ENCODE data around the gene SNRPE.
"Not testable (repeated sequence)": the region's sequence is repeated elsewhere in the genome, so short reads cannot be mapped to it uniquely, and the experiment has no call there.

The SNRPE gene

GRCh38 chr1:203861379-203862184 is at the start of gene SNRPE:
Gene SNRPE (plus strand): TSS chr1:203861599. CDS start chr1:203861660, 61 bp downstream.
- DNase-seq (ENCODE audit: low read depth in 2 of 2), result peak; percentile 91 to 95

DNA sequence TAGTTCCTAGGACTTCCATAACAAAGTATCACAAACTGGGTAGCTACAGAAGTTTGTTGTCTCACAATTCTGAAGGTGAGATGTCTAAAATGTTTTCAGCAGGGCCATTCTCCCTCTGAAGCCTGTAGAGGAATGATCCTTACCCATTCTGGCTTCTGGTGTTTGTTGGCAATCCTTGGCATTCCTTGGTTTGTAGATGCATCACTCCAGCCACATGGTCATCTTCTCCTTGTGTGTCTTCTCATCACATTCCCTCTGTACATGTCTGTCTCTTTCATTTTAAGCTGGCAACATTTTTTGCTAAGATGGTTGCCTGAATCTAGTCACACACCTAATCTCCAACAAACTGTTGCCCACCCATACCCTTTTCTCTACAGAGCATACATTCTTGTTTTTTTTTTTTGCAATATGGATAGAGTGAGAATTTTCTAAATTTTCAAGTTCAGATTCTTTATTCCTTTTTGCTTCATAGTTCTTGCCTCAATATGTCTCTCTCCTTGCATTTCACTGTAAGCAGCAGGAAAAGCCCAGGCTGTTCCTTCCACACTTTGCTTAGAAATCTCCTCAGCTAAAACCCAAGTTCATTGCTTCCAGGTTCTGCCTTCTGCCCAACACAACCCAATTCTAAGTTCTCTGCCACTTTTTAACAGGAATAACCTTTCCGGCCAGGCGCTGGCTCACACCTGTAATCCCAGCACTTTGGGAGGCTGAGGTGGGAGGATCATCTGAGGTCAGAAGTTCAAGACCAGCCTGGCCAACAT is 47.6 kb upstream of the SNRPE start:
- no peak for DNase-seq (ENCODE audit: low read depth in 2 of 2)

GRCh38 chr1:203818399-203818798 is 43.0 kb upstream of the SNRPE start:
- no peak for DNase-seq (ENCODE audit: low read depth in 2 of 2)

DNA sequence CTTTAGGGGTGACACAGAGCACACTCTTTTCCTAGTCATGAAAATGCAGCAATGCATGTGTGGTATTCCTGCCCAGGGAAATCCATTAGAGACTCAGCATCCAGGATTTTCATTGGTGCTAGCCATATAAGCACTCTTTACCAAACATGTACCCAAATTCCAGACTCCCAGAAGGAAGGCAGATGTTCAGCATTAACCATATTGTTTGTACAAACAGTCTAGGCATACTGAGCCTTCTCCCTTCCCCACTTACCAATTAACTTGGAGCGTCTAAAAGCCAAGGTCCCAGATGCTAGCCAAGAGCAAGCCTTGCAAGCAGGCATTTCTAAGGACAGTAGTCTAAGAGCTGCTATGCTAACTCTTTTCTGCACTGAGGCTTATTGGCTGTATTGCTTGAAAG is 38.1 kb upstream of the SNRPE start:
- no peak for DNase-seq (ENCODE audit: low read depth in 2 of 2)

- no peak for DNase-seq (ENCODE audit: low read depth in 2 of 2)
Measured at GRCh38 chr1:203826175-203826574, 35.2 kb upstream of the SNRPE start.

- no peak for DNase-seq (ENCODE audit: low read depth in 2 of 2)
Measured at GRCh38 chr1:203828002-203828401, 33.4 kb upstream of the SNRPE start.

GRCh38 chr1:203828503-203828902 is 32.9 kb upstream of the SNRPE start:
- no peak for DNase-seq (ENCODE audit: low read depth in 2 of 2)

GRCh38 chr1:203829247-203829646 is 32.2 kb upstream of the SNRPE start:
- not testable (repeated sequence) for DNase-seq (ENCODE audit: low read depth in 2 of 2)

GRCh38 chr1:203835476-203835875 is 25.9 kb upstream of the SNRPE start:
- DNase-seq (ENCODE audit: low read depth in 2 of 2), result no peak

- no peak for DNase-seq (ENCODE audit: low read depth in 2 of 2)
Measured at GRCh38 chr1:203839081-203839480, 22.3 kb upstream of the SNRPE start.

GRCh38 chr1:203840208-203840808 is 21.1 kb upstream of the SNRPE start:
- DNase-seq (ENCODE audit: low read depth in 2 of 2), result no peak

GRCh38 chr1:203842559-203842876 is 18.9 kb upstream of the SNRPE start:
- no peak for DNase-seq (ENCODE audit: low read depth in 2 of 2)

- no peak for DNase-seq (ENCODE audit: low read depth in 2 of 2)
Measured at GRCh38 chr1:203843435-203843834, 18.0 kb upstream of the SNRPE start.

- DNase-seq (ENCODE audit: low read depth in 2 of 2), result not testable (repeated sequence)
Measured at GRCh38 chr1:203853112-203853511, 8.3 kb upstream of the SNRPE start.

- no peak for DNase-seq (ENCODE audit: low read depth in 2 of 2)
Measured at GRCh38 chr1:203858055-203858454, 3.3 kb upstream of the SNRPE start.

- no peak for DNase-seq (ENCODE audit: low read depth in 2 of 2)
Measured at GRCh38 chr1:203858975-203859374, 2.4 kb upstream of the SNRPE start.

GRCh38 chr1:203860396-203861025 is 888 bp upstream of the SNRPE start:
- no peak for DNase-seq (ENCODE audit: low read depth in 2 of 2)

DNA sequence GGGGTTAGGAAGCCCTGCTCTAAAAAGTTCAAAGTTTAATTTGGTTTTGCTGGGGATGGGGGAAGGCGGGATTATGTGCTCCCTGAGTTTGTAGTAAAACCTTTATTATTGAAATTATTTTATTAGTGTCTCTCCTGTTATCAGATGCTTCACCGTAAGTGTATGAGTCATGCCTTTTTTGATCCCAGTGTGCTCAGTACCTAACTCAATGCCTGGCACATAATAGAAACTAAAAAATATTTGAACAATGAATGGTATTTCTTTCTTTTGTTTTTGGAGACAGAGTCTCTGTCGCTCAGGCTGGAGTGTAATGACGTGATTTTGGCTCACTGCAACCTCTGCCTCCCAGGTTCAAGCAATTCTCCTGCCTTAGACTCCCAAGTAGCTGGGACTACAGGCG is 6.4 kb downstream of the SNRPE start:
- DNase-seq (ENCODE audit: low read depth in 2 of 2), result no peak

- DNase-seq (ENCODE audit: low read depth in 2 of 2), result no peak
Measured at GRCh38 chr1:203870245-203870644, 8.8 kb downstream of the SNRPE start.

- no peak for DNase-seq (ENCODE audit: low read depth in 2 of 2)
Measured at GRCh38 chr1:203871114-203871880, 9.9 kb downstream of the SNRPE start.

DNA sequence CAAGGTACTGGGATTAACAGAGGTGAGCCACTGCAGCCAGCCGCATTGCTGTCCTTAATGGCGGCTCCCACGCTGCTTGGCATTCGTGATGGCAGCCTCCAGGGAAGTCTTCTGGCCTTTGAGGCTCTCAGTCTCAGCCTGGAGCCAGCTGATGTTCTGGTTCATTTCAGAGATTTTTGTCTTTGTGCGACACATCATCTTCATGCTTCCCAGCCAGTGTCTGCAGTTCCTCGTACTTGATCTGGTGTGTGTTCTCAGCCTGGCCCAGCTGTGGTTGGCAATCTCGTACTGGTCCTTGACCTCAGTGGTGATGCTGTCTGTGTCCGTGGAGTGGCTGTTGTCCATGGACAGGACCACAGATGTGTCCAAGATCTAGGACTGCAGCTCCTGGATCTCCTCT is 11.7 kb downstream of the SNRPE start:
- DNase-seq (ENCODE audit: low read depth in 2 of 2), result no peak

DNA sequence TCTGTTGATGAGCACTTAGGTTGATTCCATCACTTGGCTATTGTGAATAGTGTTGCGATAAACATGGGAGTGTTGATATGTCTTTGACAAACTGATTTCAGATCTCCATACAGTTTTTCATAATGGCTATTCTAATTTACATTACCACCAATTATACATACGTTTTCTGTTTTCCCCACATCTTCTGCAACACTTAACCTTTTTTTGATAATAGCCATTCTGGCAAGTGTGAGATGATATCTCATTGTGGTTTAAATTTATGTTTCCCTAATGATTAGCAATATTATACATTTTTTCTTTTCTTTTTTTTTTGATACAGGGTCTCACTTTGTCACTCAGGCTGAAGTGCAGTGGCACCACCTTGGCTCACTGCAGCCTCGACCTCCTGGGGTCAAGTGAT is 17.0 kb downstream of the SNRPE start:
- no peak for DNase-seq (ENCODE audit: low read depth in 2 of 2)

Measured in stimulated activated CD4-positive, alpha-beta T cell treated with anti-CD3 and anti-CD28 coated beads, Interleukin-12 subunit alpha, Interleukin-12 subunit beta, amount 100 ng/mL, for 24 hours (primary cell).